GOT3 (cell line): ENCODE data around the gene BICRA.
A peak's percentile ranks its signal among the peaks of the same experiment; 100 is the strongest.
"Not testable (repeated sequence)": the region's sequence is repeated elsewhere in the genome, so short reads cannot be mapped to it uniquely, and the experiment has no call there.

Source experiments
- DNase-seq: peaks from one replicate; lab custom pipeline; 2025; ENCODE audit warnings: mixed read lengths; lab: John Stamatoyannopoulos, UW

BICRA gene

DNA sequence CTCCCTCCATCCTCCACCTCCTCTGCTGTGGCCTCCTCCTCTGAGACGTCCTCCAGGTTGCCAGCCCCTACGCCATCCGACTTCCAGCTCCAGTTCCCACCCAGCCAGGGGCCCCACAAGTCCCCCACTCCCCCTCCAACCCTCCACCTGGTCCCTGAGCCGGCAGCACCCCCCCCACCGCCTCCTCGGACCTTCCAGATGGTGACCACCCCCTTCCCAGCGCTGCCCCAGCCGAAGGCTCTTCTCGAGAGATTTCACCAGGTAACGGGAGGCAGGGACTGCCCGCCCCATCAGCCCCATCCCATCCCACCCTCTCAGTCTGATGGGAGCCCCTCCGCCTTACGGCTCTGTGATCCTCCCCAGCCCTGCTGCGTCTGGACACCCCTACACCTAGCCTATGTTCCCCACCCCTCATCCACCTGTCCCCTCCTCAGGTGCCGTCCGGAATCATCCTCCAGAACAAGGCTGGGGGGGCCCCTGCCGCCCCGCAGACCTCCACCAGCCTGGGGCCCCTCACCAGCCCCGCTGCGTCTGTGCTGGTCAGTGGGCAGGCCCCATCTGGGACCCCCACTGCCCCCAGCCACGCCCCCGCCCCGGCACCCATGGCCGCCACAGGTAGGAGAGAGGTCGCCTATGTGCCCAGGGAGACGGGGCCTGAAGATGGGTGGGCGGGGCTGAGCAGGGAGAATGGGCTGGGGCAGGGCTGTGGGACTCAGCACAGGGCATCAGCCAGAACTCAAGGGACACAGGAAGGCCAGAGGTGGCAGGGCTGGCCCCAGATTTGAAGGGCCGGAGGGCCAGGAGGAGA, 85.7 kb downstream of the BICRA start:
- DNase-seq, result no peak

GRCh38 chr19:47695533-47696262, 86.8 kb downstream of the BICRA start:
- DNase-seq, result no peak

DNA sequence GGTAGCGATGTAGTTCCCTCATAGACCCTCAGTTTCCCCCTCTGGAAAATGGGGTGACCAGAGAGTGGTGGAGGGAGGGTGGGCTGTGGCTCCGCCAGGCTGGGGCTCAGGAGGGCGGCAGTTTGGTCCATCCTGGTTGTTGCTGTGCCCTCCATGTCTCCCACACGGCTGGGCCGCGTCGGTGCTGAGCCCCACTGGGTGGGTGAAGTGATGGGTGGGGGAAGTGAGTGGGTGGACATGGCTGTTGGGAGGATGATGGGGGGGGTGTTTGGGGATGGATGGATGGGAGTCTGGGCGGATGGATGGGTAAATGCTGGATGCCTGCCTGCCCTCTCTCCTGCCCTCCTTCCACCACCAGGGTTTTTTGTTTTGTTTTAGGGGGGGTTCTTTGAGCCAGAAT, 87.7 kb downstream of the BICRA start:
- DNase-seq, result no peak

GRCh38 chr19:47697863-47698609, 89.1 kb downstream of the BICRA start:
- peak; percentile 41 for DNase-seq

- no peak for DNase-seq
Measured at GRCh38 chr19:47698631-47699359, 89.9 kb downstream of the BICRA start.

- no peak for DNase-seq
Measured at GRCh38 chr19:47699360-47699917, 90.5 kb downstream of the BICRA start.

- no peak for DNase-seq
Measured at GRCh38 chr19:47700934-47701716, 92.2 kb downstream of the BICRA start.

- no peak for DNase-seq
Measured at GRCh38 chr19:47701717-47702552, 93.0 kb downstream of the BICRA start.

GRCh38 chr19:47702671-47703070, 93.7 kb downstream of the BICRA start:
- no peak for DNase-seq

- no peak for DNase-seq
Measured at GRCh38 chr19:47703301-47703700, 94.4 kb downstream of the BICRA start.

- DNase-seq, result no peak
Measured at GRCh38 chr19:47704024-47704423, 95.1 kb downstream of the BICRA start.

- DNase-seq, result no peak
Measured at GRCh38 chr19:47704656-47705055, 95.7 kb downstream of the BICRA start.

GRCh38 chr19:47707135-47707925, 98.4 kb downstream of the BICRA start:
- no peak for DNase-seq

DNA sequence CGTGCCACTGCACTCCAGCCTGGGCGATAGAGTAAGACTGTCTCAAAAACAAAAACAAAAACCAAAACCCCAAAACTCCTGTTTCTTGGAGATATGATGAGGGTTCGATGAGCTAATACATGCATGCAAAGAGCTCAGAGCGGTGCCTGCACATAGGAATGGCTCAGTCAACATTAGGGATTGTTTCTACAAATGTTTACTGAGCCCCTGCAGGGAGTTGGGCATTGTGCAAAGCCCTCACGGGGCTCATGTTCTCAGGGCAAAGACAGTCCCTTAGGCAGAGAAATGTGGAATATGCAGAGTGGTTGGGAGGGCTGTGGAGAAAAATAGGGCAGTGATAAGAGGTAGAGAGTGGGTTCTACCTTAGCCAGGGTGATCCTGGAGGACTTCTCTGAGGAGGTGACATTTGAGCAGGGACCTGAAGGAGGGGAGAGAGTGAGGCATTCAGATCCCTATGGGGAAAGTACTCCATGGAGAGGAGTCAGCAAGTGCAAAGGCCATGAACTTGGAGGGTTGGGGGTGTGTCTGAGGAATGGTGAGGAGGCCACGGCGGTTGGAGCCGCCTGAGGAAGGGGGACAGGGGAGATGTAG, 102.8 kb downstream of the BICRA start:
- no peak for DNase-seq

GRCh38 chr19:47713046-47714021, 104.4 kb downstream of the BICRA start, which contains the start of gene EHD2:
EHD2 (plus strand) TSS chr19:47713422; CDS start chr19:47716613, 3,191 bp downstream.
- peak; percentile 56 for DNase-seq

DNA sequence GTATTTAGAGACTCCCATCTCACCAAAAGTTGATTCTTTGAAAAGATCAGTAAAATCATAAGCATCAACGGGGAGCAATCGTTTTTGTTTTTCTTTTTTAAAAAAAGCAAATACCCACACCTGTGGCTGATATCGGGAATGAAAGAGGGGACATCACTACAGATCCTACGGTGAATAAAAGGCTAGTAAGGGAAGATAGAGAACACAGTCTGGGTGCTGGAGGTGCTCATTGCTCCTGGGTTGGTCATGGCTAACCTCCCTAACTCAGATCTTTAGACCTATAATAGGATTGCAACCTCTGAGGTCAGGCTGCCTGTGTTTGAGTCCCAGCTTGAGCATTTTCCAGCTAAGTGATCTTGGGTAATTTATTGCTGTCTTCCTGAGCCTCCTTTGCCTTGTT, 105.4 kb downstream of the BICRA start:
- DNase-seq, result no peak

DNA sequence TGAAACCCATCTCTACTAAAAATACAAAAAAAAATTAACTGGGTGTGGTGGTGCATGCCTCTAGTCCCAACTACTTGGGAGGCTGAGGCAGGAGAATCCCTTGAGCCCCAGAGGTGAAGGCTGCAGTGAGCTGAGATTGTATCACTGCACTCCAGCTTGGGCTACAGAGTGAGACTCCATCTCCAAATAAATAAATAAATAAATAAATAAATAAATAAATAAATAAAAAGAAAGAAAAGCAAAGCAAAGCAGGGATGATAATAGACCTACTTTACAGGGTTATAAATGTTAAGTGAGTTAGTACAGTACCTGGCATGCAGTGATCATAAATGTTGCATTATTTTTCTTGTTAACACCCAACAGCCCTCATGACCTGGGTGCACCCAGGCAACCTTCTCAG, 105.9 kb downstream of the BICRA start:
- DNase-seq, result not testable (repeated sequence)
